Loucy (cell line): ENCODE results near the gene KLF3.

Experiments used
- EZH2phosphoT487 ChIP-seq: fragments of 200-600 bp; IDR thresholded peaks from 2 replicates; pipeline ENCODE4 v1.6.1; 2018; ENCODE audit warnings: antibody characterized with exemption, mild to moderate bottlenecking, moderate library complexity, borderline replicate concordance
- TF ChIP-seq, protein P1 (sequence below): fragments of 200-600 bp; sonication (generic); conservative IDR thresholded peaks from 2 replicates; pipeline ENCODE4 v1.5.1; 2014; ENCODE audit warnings: mild to moderate bottlenecking, antibody characterized with exemption, low read length

DNA sequence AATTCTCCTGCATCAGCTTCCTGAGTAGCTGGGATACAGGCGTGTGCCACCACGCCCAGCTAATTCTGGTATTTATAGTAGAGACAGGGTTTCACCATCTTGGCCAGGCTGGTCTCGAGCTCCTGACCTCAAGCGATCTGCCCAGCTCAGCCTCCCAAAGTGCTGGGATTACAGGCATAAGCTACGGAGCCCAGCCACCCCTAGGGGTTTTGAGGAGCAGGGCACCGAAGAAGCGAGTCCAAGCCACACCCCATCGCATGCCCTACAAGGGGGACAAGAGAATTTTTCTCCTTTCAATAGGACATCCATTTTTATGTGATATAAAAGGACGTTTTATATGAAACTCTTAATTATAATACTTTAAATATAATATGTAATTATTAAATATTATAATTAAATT is 13.9 kb upstream of the KLF3 start:
- TF ChIP-seq, protein P1, sequence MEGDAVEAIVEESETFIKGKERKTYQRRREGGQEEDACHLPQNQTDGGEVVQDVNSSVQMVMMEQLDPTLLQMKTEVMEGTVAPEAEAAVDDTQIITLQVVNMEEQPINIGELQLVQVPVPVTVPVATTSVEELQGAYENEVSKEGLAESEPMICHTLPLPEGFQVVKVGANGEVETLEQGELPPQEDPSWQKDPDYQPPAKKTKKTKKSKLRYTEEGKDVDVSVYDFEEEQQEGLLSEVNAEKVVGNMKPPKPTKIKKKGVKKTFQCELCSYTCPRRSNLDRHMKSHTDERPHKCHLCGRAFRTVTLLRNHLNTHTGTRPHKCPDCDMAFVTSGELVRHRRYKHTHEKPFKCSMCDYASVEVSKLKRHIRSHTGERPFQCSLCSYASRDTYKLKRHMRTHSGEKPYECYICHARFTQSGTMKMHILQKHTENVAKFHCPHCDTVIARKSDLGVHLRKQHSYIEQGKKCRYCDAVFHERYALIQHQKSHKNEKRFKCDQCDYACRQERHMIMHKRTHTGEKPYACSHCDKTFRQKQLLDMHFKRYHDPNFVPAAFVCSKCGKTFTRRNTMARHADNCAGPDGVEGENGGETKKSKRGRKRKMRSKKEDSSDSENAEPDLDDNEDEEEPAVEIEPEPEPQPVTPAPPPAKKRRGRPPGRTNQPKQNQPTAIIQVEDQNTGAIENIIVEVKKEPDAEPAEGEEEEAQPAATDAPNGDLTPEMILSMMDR = no peak
- TF ChIP-seq EZH2phosphoT487 = no peak
